Suprapubic skin (tissue), 4 donors: ENCODE results near the gene SERPIND1. TPM values are rescaled to one million over a fixed set of nuclear protein-coding genes. Genes with fewer than 3 reads are reported as not detected.

Experiments
- DNase-seq, 2 donors: peaks; one replicate each; pipeline ENCODE4 v3.0.0-alpha.2; 2019; ENCODE audit warnings: low spot score in 2 of 2
- H3K27ac ChIP-seq: fragments of 200-600 bp; sonication (generic); one replicate; pipeline ENCODE4 v1.5.1; 2019
- H3K27me3 ChIP-seq: fragments of 200-600 bp; sonication (generic); one replicate; pipeline ENCODE4 v1.5.1; 2019
- H3K36me3 ChIP-seq: fragments of 200-600 bp; sonication (generic); one replicate; pipeline ENCODE4 v1.5.1; 2019
- H3K4me1 ChIP-seq: fragments of 200-600 bp; sonication (generic); one replicate; pipeline ENCODE4 v1.5.1; 2019
- H3K4me3 ChIP-seq: fragments of 200-600 bp; sonication (generic); one replicate; pipeline ENCODE4 v1.5.1; 2019; ENCODE audit warnings: mild to moderate bottlenecking
- H3K9me3 ChIP-seq: fragments of 200-600 bp; sonication (generic); one replicate; pipeline ENCODE4 v1.5.1; 2019
- EP300 ChIP-seq: sonication (generic); formaldehyde crosslinking; IDR thresholded peaks from one replicate; pipeline ENCODE4 v1.6.1; 2017; ENCODE audit warnings: antibody characterized with exemption
- POLR2A ChIP-seq, 2 donors: fragments of 450-650 bp; IDR thresholded peaks; one replicate each; pipeline ENCODE4 v1.6.1; 2017; ENCODE audit warnings: antibody characterized with exemption in 2 of 2, mild to moderate bottlenecking in 2 of 2, moderate library complexity in 2 of 2
- POLR2AphosphoS5 ChIP-seq, 3 donors: sonication (generic); formaldehyde crosslinking; IDR thresholded peaks; one replicate each; pipeline ENCODE4 v1.6.1; 2017; ENCODE audit warnings: antibody characterized with exemption in 3 of 3
- WGBS: methylation state at CpG from one replicate; pipeline ENCODE4 v1.1.5; 2018; 5-methylcytosine and 5-hydroxymethylcytosine counted together
- total RNA-seq, 4 donors: library from RNA; depleted of rRNA; stranded (reverse); fragments of >200 nt; gene quantifications; one replicate each; pipeline ENCODE4 v1.1.0, GENCODE V29; 2016
- TF ChIP-seq, protein P1 (sequence below), 2 donors: fragments of 200-600 bp in 1 of 2; fragments of 450-650 bp in 1 of 2; sonication (generic) in 1 of 2; IDR thresholded peaks; one replicate each; pipeline ENCODE4 v1.5.1; 2016 to 2019; ENCODE audit warnings: antibody characterized with exemption in 2 of 2, mild to moderate bottlenecking in 1 of 2, moderate library complexity in 1 of 2

SERPIND1 gene
- total RNA-seq, 4 donors from 2014 or later, result 0.40 TPM; not detected in 3

DNA sequence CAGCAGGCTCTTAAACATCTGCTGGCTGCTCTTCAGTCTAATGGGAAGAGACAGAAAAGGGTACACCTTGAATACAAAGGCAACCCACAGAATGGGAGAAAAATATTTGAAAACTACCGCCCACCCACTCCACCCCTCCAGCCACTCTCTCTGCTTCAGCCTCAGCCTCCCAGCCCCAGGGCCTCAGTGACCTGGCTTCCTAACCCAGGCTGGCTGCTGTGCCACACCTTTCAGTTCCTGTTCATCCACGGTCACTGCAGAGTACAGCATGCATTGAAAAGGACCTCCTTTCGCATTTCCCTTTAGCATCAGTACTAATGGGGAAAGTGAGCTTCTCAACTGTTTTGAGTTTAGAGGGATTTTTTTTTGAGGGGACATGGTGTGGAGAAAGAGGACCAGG is 28.8 kb upstream of the SERPIND1 start:
- peaks cover 8% of the 10 kb centered on the region for H3K4me1 ChIP-seq
- no peaks in the 10 kb centered on the region for H3K9me3 ChIP-seq
- peaks cover 86% of the 10 kb centered on the region for H3K36me3 ChIP-seq
- TF ChIP-seq EP300 (no peak), POLR2A (IDR thresholded peaks at IDR 0.05) (no peak)
- 86% methylated on average over 3 of the region's 3 CpGs for WGBS
- no peak overlapping the region for H3K27ac ChIP-seq
- H3K27me3 ChIP-seq, result no peaks in the 10 kb centered on the region
- no peak overlapping the region for H3K4me3 ChIP-seq
- no peak for DNase-seq

- WGBS, result 94% methylated on average over 9 of the region's 9 CpGs
- H3K27ac ChIP-seq, result no peak overlapping the region
- H3K9me3 ChIP-seq, result no peaks in the 10 kb centered on the region
- DNase-seq, result no peak
- no peaks in the 10 kb centered on the region for H3K27me3 ChIP-seq
- TF ChIP-seq, protein P1, sequence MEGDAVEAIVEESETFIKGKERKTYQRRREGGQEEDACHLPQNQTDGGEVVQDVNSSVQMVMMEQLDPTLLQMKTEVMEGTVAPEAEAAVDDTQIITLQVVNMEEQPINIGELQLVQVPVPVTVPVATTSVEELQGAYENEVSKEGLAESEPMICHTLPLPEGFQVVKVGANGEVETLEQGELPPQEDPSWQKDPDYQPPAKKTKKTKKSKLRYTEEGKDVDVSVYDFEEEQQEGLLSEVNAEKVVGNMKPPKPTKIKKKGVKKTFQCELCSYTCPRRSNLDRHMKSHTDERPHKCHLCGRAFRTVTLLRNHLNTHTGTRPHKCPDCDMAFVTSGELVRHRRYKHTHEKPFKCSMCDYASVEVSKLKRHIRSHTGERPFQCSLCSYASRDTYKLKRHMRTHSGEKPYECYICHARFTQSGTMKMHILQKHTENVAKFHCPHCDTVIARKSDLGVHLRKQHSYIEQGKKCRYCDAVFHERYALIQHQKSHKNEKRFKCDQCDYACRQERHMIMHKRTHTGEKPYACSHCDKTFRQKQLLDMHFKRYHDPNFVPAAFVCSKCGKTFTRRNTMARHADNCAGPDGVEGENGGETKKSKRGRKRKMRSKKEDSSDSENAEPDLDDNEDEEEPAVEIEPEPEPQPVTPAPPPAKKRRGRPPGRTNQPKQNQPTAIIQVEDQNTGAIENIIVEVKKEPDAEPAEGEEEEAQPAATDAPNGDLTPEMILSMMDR (IDR thresholded peaks at IDR 0.05), result no peak
- TF ChIP-seq POLR2A (IDR thresholded peaks at IDR 0.05), result no peak
- TF ChIP-seq POLR2AphosphoS5 (IDR thresholded peaks at IDR 0.05), result no peak
- TF ChIP-seq EP300, result no peak
- peaks cover 84% of the 10 kb centered on the region for H3K36me3 ChIP-seq
- peaks cover 22% of the 10 kb centered on the region for H3K4me1 ChIP-seq
- no peak overlapping the region for H3K4me3 ChIP-seq
Observed at GRCh38 chr22:20746431-20747189, 27.3 kb upstream of the SERPIND1 start.

DNA sequence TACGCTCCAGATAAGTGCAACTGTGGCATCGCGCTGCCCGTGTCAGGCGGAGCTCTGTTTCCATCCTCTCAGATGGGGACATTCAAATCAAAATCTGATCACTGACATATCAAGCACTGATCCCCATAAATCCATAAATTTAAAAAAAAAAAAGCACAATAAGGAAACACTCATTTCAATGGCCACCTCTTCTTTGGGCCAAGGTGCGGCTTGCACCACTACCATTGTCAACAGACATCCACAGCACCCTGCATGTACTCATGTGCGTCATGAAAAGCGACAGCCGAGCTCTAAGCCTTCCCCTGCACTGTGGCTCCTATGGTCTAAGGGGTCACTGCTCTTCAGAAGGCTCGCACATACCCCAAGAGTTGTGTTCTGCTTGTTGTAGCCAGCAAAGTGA is 26.7 kb upstream of the SERPIND1 start:
- TF ChIP-seq, protein P1 (IDR thresholded peaks at IDR 0.05), result no peak
- TF ChIP-seq POLR2A (IDR thresholded peaks at IDR 0.05) (no peak), EP300 (no peak), POLR2AphosphoS5 (IDR thresholded peaks at IDR 0.05) (no peak)
- H3K9me3 ChIP-seq, result no peaks in the 10 kb centered on the region
- H3K27me3 ChIP-seq, result no peaks in the 10 kb centered on the region
- H3K36me3 ChIP-seq, result peaks cover 83% of the 10 kb centered on the region
- 93% methylated on average over 10 of the region's 10 CpGs for WGBS
- H3K4me3 ChIP-seq, result no peak overlapping the region
- H3K27ac ChIP-seq, result no peak overlapping the region
- peaks cover 22% of the 10 kb centered on the region for H3K4me1 ChIP-seq
- DNase-seq, result no peak

- H3K27me3 ChIP-seq, result no peaks in the 10 kb centered on the region
- no peak overlapping the region for H3K27ac ChIP-seq
- TF ChIP-seq POLR2AphosphoS5 (IDR thresholded peaks at IDR 0.05), result no peak
- TF ChIP-seq EP300, result no peak
- TF ChIP-seq, protein P1 (IDR thresholded peaks at IDR 0.05), result no peak
- peaks cover 82% of the 10 kb centered on the region for H3K36me3 ChIP-seq
- no peak for DNase-seq
- peaks cover 22% of the 10 kb centered on the region for H3K4me1 ChIP-seq
- no peak overlapping the region for H3K4me3 ChIP-seq
- no peaks in the 10 kb centered on the region for H3K9me3 ChIP-seq
- 100% methylated on average over 4 of the region's 7 CpGs for WGBS
Observed at GRCh38 chr22:20748082-20748481, 25.8 kb upstream of the SERPIND1 start.

DNA sequence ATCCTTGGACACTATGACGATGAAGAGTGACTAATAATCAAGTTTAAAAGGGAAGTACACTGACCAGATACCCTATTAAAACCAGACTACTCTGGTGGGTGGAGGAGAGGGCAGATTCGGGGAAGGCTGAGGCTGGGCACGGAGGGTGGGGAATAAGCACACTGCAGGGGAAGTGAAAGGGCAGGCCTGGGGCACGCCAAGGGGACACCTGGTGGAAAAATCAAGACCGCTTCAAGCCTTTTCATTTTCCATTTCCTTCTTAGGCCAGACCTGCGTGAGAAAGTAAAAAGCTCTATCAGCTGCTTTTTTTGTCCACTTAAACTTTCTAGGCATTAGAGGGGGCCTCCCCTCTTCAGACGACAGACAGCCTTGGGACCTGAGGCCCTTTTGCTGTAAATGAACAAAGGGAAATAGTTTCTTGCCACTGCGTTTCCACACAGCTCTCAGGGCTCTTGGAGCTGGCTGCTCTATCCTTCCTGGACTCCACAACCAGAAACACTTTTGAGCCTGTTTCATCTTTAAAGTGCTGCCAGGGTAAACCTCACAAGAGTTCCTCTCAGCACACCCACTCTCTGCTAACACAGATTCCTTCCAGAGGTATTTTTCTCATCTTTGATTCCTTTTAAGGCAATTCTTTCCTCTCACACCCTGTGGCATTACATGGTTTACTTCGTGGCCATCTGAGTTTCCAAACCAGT is 25.0 kb upstream of the SERPIND1 start:
- no peaks in the 10 kb centered on the region for H3K9me3 ChIP-seq
- H3K27ac ChIP-seq, result no peak overlapping the region
- no peak overlapping the region for H3K4me3 ChIP-seq
- no peak for DNase-seq
- no peaks in the 10 kb centered on the region for H3K27me3 ChIP-seq
- TF ChIP-seq POLR2AphosphoS5 (IDR thresholded peaks at IDR 0.05) (no peak), EP300 (no peak), POLR2A (IDR thresholded peaks at IDR 0.05) (no peak)
- TF ChIP-seq, protein P1 (IDR thresholded peaks at IDR 0.05), result no peak
- H3K4me1 ChIP-seq, result peaks cover 22% of the 10 kb centered on the region
- WGBS, result 66% methylated on average over 9 of the region's 9 CpGs
- peaks cover 76% of the 10 kb centered on the region for H3K36me3 ChIP-seq
